Mesendoderm (in vitro differentiated cells): ENCODE data around the gene RMDN3.

Source experiments
- DNase-seq: peaks from one replicate; pipeline ENCODE4 v3.0.0; 2013
- H2AK5ac ChIP-seq: 2 replicates; pipeline ENCODE4 v1.6.1; 2013; ENCODE audit warnings: low read length, inconsistent platforms
- H2BK120ac ChIP-seq: 2 replicates; pipeline ENCODE4 v1.6.1; 2013; ENCODE audit warnings: low read depth, mild to moderate bottlenecking, low read length, moderate library complexity, mixed read lengths
- H2BK15ac ChIP-seq: replicated peaks from 2 replicates; pipeline ENCODE4 v1.6.1; 2013; ENCODE audit warnings: low read depth, mild to moderate bottlenecking, moderate library complexity
- H2BK5ac ChIP-seq: 2 replicates; pipeline ENCODE4 v1.6.1; 2013; ENCODE audit warnings: low read length, inconsistent platforms
- H3K18ac ChIP-seq: 2 replicates; pipeline ENCODE4 v1.6.1; 2013; ENCODE audit warnings: mild to moderate bottlenecking, low read length, mixed read lengths
- H3K23ac ChIP-seq: one replicate; pipeline ENCODE4 v1.6.1; 2013; ENCODE audit warnings: low read length
- H3K27ac ChIP-seq: 2 replicates; pipeline ENCODE4 v1.5.1; 2013; ENCODE audit warnings: low read depth, mild to moderate bottlenecking, inconsistent platforms, low read length, moderate library complexity
- H3K27me3 ChIP-seq: 2 replicates; pipeline ENCODE4 v1.6.1; 2013; ENCODE audit warnings: low read length, control low read depth, mild to moderate bottlenecking, inconsistent platforms; ENCODE audit not compliant: insufficient read depth, poor library complexity
- H3K36me3 ChIP-seq: 2 replicates; pipeline ENCODE4 v1.6.1; 2013; ENCODE audit warnings: low read length, inconsistent platforms; ENCODE audit not compliant: control insufficient read depth, insufficient read depth
- H3K4ac ChIP-seq: one replicate; pipeline ENCODE4 v1.6.1; 2013; ENCODE audit warnings: low read depth, mild to moderate bottlenecking, low read length, moderate library complexity
- H3K4me1 ChIP-seq: 2 replicates; pipeline ENCODE4 v1.6.1; 2013; ENCODE audit warnings: low read depth, low read length, inconsistent platforms; ENCODE audit not compliant: control insufficient read depth
- H3K4me2 ChIP-seq: 2 replicates; pipeline ENCODE4 v1.6.1; 2013; ENCODE audit warnings: low read length
- H3K4me3 ChIP-seq: 2 replicates; pipeline ENCODE4 v1.5.1; 2013; ENCODE audit warnings: mild to moderate bottlenecking, low read length
- H3K56ac ChIP-seq: one replicate; pipeline ENCODE4 v1.6.1; 2013; ENCODE audit warnings: low read length
- H3K79me1 ChIP-seq: 2 replicates; pipeline ENCODE4 v1.6.1; 2013; ENCODE audit warnings: low read length, inconsistent platforms
- H3K79me2 ChIP-seq: 2 replicates; pipeline ENCODE4 v1.6.1; 2013; ENCODE audit warnings: mild to moderate bottlenecking, low read length; ENCODE audit not compliant: control insufficient read depth, insufficient read depth
- H3K9ac ChIP-seq: 2 replicates; pipeline ENCODE4 v1.6.1; 2013; ENCODE audit warnings: low read length, inconsistent platforms
- H4K5ac ChIP-seq: one replicate; pipeline ENCODE4 v1.6.1; 2013; ENCODE audit warnings: low read length
- H4K8ac ChIP-seq: one replicate; pipeline ENCODE4 v1.6.1; 2013; ENCODE audit warnings: low read depth, mild to moderate bottlenecking, control low read depth, low read length, moderate library complexity
- WGBS: extraction: QIAGEN DNeasy Blood & Tissue Kit; methylation state at CpG from one replicate; pipeline ENCODE4 v1.1.7; 2013; ENCODE audit warnings: low lambda C conversion rate, missing lambda C conversion rate; ENCODE audit not compliant: insufficient coverage; ENCODE audit errors: extremely low coverage; 5-methylcytosine and 5-hydroxymethylcytosine counted together

Gene RMDN3

DNA sequence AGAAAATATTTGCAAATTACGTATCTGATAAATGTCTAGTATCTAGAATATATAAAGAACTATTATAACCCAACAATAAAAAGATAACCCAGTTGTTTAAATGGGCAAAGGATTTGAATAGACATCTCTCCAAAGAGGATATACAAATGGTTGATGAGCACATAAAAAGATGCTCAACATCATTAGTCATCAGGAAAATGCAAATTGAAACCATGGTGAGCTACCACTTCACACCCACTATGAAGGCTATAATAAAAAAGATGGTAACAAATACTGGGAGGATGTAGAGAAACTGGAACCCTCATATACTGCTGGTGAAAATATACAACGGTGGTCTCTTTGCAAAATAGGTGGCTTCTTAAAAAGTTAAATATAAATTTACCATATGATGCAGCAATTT lies 32.1 kb downstream of the RMDN3 start:
- no peak overlapping the region for H2BK120ac ChIP-seq
- peaks cover 2% of the 10 kb centered on the region for H3K36me3 ChIP-seq
- no peak overlapping the region for H2BK5ac ChIP-seq
- H3K79me2 ChIP-seq = no peaks in the 10 kb centered on the region
- no peak overlapping the region for H3K4me3 ChIP-seq
- no peak overlapping the region for H2BK15ac ChIP-seq
- no peaks in the 10 kb centered on the region for H3K79me1 ChIP-seq
- H3K27ac ChIP-seq = no peak overlapping the region
- DNase-seq = no peak
- no peak overlapping the region for H4K5ac ChIP-seq
- H3K4ac ChIP-seq = no peak overlapping the region
- H3K23ac ChIP-seq = no peak overlapping the region
- H2AK5ac ChIP-seq = no peak overlapping the region
- WGBS = no CpG with 5 or more reads among the region's 2 CpGs
- no peaks in the 10 kb centered on the region for H3K4me1 ChIP-seq
- no peak overlapping the region for H4K8ac ChIP-seq
- no peak overlapping the region for H3K18ac ChIP-seq
- H3K9ac ChIP-seq = no peak overlapping the region
- H3K56ac ChIP-seq = no peak overlapping the region
- H3K4me2 ChIP-seq = no peak overlapping the region
- H3K27me3 ChIP-seq = no peaks in the 10 kb centered on the region

DNA sequence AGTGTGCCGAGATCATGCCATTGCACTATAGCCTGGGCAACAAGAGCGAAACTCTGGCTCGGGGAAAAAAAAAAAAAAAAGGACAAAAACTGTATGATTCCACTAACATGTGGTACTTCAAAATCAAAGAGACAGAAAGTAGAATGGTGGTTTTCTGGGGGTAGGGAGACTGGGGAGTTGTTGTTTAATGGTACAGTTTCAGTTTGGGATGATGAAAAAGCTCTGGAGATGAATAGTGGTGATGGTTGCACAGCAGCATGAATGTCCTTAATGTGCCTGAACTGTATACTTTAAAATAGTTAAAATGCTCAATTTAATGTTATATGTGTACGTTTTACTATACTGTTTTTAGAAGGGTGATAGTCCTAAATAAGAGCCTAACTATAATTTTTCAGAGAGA lies 32.7 kb downstream of the RMDN3 start:
- Histone ChIP-seq H3K79me1 (no peaks in the 10 kb centered on the region), H3K56ac (no peak overlapping the region), H2BK5ac (no peak overlapping the region), H2BK120ac (no peak overlapping the region), H3K27me3 (no peaks in the 10 kb centered on the region), H3K4me1 (no peaks in the 10 kb centered on the region), H3K4me2 (no peak overlapping the region), H3K36me3 (peaks cover 2% of the 10 kb centered on the region), H3K4ac (no peak overlapping the region), H3K9ac (no peak overlapping the region), H4K8ac (no peak overlapping the region), H3K27ac (no peak overlapping the region), H3K4me3 (no peak overlapping the region), H3K23ac (no peak overlapping the region), H2BK15ac (no peak overlapping the region), H3K18ac (no peak overlapping the region), H2AK5ac (no peak overlapping the region), H4K5ac (no peak overlapping the region), H3K79me2 (no peaks in the 10 kb centered on the region)
- no CpG with 5 or more reads among the region's 4 CpGs for WGBS
- DNase-seq = no peak

DNA sequence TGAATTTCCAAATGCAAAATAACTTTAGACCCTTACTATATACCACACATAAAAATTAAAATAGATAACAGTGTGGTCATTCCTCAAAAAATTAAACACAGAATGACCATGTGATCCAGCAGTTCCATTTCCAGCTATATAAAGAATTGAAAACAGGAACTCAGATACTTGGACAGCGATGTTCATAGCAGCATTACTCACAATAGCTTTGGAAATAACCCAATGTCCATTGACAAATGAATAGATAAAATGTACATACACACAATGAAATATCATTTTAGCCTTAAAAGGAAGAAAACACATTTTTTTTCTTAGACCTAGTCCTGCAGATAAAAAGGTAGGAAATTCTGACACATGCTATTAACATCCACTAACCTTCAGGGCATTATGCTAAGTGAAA lies 33.4 kb downstream of the RMDN3 start:
- Histone ChIP-seq H2BK5ac (no peak overlapping the region), H3K4me1 (no peaks in the 10 kb centered on the region), H3K23ac (no peak overlapping the region), H3K18ac (no peak overlapping the region), H3K27me3 (no peaks in the 10 kb centered on the region), H3K9ac (no peak overlapping the region), H3K79me1 (no peaks in the 10 kb centered on the region), H3K79me2 (no peaks in the 10 kb centered on the region), H4K5ac (no peak overlapping the region), H2BK120ac (no peak overlapping the region), H3K36me3 (peaks cover 2% of the 10 kb centered on the region), H3K56ac (no peak overlapping the region), H3K4ac (no peak overlapping the region), H4K8ac (no peak overlapping the region), H3K27ac (no peak overlapping the region), H2BK15ac (no peak overlapping the region), H2AK5ac (no peak overlapping the region), H3K4me3 (no peak overlapping the region), H3K4me2 (no peak overlapping the region)
- WGBS = no CpG with 5 or more reads among the region's 1 CpG
- no peak for DNase-seq

DNA sequence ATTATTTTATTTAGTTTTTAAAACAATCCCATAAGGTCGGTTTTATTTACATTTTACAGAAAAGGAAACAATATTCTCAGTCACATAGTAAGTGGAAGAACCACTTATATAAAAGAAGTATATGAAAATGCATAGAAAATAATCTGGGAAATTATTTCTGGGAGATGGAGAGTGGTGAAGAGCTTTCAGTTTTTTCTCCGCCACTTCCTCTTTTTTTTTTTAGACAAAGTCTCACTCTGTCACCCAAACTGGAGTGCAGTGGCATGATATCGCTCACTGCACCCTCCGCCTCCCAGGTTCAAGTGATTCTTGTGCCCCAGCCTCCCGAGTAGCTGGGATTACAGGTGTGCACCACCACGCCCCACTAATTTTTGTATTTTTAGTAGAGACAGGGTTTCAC lies 38.9 kb downstream of the RMDN3 start:
- H3K4me2 ChIP-seq = no peak overlapping the region
- H2BK15ac ChIP-seq = no peak overlapping the region
- H3K9ac ChIP-seq = no peak overlapping the region
- no peak overlapping the region for H3K4me3 ChIP-seq
- H2BK5ac ChIP-seq = no peak overlapping the region
- no peaks in the 10 kb centered on the region for H3K4me1 ChIP-seq
- DNase-seq = no peak
- no peaks in the 10 kb centered on the region for H3K27me3 ChIP-seq
- H3K18ac ChIP-seq = no peak overlapping the region
- H3K79me2 ChIP-seq = no peaks in the 10 kb centered on the region
- no peaks in the 10 kb centered on the region for H3K79me1 ChIP-seq
- no peak overlapping the region for H3K56ac ChIP-seq
- no peak overlapping the region for H4K8ac ChIP-seq
- H2AK5ac ChIP-seq = no peak overlapping the region
- H3K36me3 ChIP-seq = peaks cover 2% of the 10 kb centered on the region
- H3K4ac ChIP-seq = no peak overlapping the region
- H3K27ac ChIP-seq = no peak overlapping the region
- H2BK120ac ChIP-seq = no peak overlapping the region
- no peak overlapping the region for H4K5ac ChIP-seq
- no CpG with 5 or more reads among the region's 6 CpGs for WGBS
- H3K23ac ChIP-seq = no peak overlapping the region

DNA sequence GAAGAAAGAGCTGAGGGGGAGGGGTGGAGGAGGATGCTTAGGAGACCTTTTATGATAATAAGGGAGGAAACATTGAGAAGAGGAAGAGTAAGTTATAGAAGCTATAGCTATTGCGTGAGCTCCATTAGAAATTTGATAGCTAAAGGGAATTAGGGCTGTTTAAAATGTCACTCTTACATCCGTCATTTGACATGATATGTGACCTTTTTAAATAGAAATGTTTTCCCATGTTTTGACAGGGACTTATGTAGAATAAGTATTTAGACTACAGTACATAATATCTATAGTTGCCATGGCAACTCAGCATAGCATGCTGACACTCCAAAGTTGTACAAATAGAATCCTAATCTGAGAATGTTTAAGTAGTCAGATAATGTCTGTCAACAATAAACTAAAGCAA lies 40.9 kb downstream of the RMDN3 start:
- WGBS = no CpG with 5 or more reads among the region's 2 CpGs
- Histone ChIP-seq H3K23ac (no peak overlapping the region), H2BK5ac (no peak overlapping the region), H3K36me3 (peaks cover 2% of the 10 kb centered on the region), H3K9ac (no peak overlapping the region), H3K79me1 (no peaks in the 10 kb centered on the region), H2BK120ac (no peak overlapping the region), H3K56ac (no peak overlapping the region), H2AK5ac (no peak overlapping the region), H3K79me2 (no peaks in the 10 kb centered on the region), H2BK15ac (no peak overlapping the region), H3K4ac (no peak overlapping the region), H3K4me2 (no peak overlapping the region), H4K8ac (no peak overlapping the region), H3K18ac (no peak overlapping the region), H3K4me1 (no peaks in the 10 kb centered on the region), H3K27ac (no peak overlapping the region), H4K5ac (no peak overlapping the region), H3K4me3 (no peak overlapping the region), H3K27me3 (no peaks in the 10 kb centered on the region)
- no peak for DNase-seq

DNA sequence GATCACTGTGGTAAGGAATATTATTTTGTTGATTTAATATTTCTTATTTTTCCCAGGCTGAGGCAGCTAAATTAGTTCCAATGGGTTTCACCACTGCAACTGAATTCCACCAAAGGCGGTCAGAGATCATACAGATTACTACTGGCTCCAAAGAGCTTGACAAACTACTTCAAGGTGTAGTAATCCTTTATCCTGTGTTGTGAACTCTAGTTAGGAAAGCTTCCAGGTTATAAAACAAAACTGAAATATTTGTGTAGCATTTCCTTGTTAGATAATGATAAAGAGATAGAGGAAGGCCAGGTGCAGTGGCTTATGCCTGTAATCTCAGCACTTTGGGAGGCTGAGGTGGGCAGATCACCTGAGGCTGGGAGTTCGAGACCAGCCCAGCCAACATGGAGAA lies 48.9 kb downstream of the RMDN3 start:
- Histone ChIP-seq H3K4me1 (no peaks in the 10 kb centered on the region), H2BK15ac (no peak overlapping the region), H3K56ac (no peak overlapping the region), H3K27me3 (no peaks in the 10 kb centered on the region), H3K18ac (no peak overlapping the region), H2BK5ac (no peak overlapping the region), H3K9ac (no peak overlapping the region), H3K4me2 (no peak overlapping the region), H3K79me2 (no peaks in the 10 kb centered on the region), H3K23ac (no peak overlapping the region), H3K79me1 (no peaks in the 10 kb centered on the region), H3K4me3 (no peak overlapping the region), H3K4ac (no peak overlapping the region), H2AK5ac (no peak overlapping the region), H2BK120ac (no peak overlapping the region), H3K36me3 (peaks cover 2% of the 10 kb centered on the region), H4K5ac (no peak overlapping the region), H4K8ac (no peak overlapping the region), H3K27ac (no peak overlapping the region)
- no peak for DNase-seq
- no CpG with 5 or more reads among the region's 2 CpGs for WGBS
